GM20431 (cell line): Measurements from ENCODE around the gene RPS17.

Experiments
- in situ Hi-C: fragments of 300-500 bp; cut with MseI, MboI; formaldehyde crosslinking; loops from one replicate; pipeline ENCODE4 v1.15.0; 2020; ENCODE audit warnings: low sequenced_read_pairs; ENCODE audit not compliant: unreplicated experiment

The RPS17 gene

DNA sequence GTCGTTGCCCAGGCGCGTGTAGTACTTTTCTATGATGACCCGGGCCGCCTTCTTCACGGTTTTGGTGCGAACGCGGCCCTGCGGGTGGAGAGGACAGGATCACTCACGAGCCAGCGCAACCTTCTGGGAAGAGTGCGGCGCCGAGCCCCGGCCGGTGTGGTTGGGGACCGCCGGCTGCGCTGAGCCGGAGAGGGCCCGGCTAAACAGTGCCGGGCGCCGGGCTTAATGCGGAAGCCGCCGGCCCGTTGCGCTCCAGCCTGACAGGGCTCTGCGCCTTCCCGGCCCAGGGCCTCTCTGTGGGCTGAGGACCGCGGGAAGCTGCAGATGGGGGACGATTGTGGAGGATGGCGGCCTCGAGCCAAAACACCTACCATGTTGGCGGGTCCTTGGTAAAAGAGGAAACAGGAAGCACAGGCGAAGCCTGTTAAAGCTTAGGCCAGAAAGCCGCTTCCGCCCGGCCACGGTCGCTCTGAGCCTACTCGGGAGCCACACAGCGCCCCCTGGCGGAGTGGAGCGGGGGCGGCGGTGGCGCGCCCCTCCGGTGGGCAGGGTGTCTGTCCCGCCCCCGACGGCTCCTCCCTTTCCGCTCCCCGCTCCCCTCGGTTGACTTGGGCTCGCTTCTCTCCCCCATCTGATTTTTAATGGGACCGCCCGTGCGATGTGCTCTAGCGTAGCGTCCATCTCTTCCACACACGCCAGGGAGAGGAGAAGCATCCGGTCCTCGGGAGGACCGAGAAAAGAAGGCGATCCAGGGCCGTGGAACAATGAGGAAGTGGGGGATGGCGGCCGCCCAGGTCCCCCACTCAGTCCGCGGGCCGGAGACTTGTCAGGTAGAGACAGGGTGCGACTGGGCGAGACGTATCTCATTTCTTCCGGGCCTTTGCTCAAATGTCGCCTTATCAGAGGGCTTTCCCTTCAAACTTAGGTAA, at the start of gene RPS17:
Gene RPS17 (minus strand): TSS at position 403 of the 929 bp plus-strand sequence. CDS start 29 bp downstream, at position 374.
- in situ Hi-C loops: loop anchor here (25.0 kb wide), 1 partner anchor 447 kb away; the partner anchor contains the start of gene RAMAC

DNA sequence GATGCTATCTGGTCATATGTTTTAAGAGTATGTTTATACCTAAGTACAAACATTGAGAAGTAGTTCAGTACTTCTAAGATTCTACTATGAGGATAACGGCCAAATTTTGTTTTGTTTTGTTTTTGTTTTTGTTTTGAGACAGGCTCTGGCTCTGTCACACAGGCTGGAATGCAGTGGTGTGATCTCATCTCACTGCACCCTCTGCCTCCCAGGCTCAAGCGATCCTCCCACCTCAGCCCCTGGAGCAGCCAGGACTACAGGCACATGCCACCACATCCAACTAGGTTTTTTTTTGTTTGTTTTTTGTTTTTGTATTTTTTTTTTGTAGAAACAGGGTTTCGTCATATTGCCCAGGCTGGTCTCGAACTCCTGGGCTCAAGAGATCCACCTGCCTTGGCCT, 47.5 kb upstream of the RPS17 start:
- in situ Hi-C loops: no loop called here

DNA sequence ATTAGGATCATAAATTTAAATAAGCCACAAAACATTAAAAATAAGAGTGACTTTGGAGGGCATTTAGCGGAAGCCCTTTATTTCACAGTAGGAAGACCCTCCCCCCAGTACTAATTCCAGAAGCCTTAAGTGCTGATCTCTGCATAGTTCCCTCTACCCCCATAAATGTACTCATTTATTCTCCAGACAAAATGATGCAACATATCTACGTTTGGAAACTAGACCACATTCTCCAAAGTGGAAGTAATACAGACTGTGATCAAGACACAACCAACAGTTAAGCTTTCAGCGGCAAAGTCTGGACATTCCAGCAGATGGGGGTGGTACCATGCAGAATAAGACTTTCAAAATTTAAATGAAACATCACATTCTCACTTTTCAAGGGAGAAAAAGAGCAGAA, 44.8 kb upstream of the RPS17 start:
- in situ Hi-C loops: no loop called here

DNA sequence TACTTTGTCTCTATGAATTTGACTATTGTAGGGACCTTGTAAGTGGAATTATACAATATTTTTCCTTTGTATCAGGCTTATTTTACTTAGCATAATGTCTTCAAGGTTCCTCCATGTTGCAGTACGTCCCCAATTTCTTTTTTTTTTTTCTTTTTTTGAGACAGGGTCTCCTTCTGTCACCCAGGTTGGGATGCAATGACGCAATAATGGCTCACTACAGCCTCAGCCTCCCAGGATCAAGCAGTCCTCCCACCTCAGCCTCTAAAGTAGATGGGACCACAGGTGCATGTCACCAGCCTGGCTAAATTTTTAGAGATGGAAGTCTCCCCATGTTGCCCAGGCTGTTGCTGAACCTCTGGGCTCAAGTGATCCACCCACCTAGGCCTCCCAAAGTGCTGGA, 40.5 kb upstream of the RPS17 start:
- in situ Hi-C loops: no loop called here

DNA sequence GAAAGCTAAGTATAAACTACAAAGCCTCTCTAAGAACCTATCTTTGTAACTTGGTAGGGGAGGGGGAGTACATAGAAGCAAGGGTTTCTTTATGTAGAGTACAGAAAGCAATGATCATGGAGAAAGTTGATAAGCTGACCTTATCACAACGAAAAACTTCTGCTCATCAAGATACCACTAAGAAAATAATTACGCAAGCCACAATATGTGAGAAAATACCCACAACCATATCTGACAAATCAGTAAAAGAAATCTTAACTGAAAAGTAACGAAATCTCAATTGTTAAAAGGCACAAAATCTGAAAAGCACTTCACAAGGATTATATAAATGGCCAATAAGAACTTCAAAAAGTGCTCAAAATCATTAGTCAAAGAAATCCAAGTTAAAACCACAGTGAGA, 35.1 kb upstream of the RPS17 start:
- in situ Hi-C loops: no loop called here

DNA sequence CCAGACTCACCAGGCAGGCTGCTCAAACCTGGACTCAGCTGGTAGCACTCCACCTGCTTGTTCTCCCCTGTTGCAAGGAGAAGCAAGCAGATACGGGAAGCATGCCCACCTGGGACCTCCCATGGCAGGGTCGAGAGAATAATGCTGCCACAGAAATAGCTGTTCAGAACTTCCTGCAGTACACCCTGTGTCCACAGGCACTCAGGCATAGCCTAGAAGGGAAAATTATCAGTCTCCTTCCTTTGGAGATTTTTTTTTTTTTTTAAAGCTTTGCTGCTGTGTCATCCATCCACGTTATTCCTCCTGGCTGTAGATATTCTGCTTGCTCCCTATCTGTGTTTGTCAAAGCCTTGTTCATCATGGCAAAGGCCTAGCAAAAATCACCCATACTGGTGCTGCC, 32.7 kb upstream of the RPS17 start:
- in situ Hi-C loops: no loop called here

DNA sequence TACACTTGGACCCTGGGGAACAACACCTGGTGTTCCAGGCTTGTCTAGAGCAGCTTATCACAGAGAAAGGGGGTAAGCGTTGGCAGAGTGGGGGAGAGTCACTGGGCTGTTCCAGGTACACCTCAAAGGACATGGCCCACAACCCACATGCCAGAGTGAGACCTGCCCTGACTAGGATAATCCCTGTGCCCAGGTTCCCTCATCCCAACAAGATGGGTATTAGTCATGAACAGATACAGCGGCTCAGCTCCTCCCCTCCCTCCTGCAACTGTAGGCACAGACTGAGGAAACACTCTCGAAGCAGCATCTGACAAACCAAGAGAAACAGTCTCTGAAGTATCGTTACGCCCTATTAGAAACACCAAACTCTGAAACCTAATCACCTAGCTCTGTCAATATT, 32.1 kb upstream of the RPS17 start:
- in situ Hi-C loops: no loop called here

DNA sequence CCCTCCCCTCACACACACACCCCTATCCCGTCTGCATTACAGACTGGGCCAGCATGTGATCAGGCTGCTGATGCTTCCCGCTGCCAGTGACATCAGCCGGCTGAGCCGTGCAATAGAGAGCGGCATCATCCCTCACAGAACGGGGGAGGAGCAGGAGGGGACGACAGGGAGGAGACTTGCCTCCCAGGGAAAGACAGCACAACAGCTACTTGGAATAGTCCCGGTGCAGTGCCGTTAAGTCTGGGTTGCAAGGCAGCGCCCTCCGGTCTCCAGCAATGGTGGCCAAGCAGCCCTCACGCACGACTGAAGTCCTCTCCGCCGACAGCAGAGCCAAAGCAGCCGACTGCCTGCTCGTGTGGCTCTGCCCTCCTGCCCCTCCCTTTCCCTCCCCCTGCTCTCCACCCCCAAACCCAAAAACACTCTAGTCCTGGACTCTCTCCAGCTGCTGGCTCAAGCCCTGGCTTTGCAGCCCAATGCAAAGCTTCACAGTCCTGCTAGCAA, 31.5 kb upstream of the RPS17 start:
- in situ Hi-C loops: no loop called here

DNA sequence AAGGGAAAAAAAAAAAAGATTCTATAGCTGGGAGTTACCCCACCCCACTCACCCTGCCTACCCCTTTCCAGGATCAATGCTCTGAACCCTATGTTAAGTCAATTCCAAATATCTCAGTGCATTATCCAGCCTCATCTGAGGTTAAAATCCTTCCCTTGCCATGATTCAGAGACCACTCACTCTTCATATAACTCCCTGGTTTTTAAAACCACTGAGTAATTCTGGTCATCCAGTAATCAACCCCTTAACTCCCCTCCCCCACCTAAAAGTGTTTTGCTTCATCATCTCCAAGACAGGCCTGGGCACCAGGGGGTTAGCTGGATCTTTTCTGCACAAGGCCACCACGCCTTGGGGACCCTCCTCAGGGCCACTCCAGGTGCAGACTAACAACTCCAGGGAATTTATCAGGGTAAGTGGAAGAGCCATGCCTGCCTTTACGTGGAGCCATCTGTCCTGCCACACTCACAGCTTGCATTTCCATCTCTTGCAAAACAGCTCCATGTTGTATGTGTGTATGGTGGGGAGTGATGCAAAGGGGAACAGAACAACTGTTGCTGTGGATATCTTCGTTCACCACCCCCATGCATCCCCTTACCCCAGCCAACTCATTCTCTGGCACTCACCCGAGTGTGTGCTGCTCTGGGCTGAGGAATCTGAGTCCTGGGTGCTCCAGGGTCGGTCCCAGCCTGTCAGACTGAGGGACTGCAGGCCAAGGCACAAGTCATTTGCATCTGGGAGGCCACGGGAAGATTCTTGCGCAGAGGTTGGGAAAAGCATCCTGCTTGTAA, 30.7 kb upstream of the RPS17 start:
- in situ Hi-C loops: no loop called here

DNA sequence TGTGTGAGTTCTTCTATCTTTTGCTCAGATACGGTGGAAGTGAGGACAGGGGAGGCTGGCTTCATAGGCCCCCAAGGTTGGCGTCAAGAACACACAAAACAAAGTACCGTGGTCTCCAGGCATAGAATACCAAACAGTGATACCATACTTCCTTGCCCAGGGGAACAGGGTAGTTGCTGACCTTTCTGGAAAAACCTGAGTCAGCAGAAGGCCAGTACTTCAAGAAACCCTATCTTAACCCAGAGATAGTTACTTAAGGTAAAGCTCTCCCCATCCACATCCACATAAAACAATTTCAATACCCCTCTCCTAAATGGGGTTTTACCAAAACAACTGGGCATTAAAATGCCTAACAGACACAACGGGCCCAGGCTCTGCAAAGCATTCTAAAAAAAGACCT, 29.6 kb upstream of the RPS17 start:
- in situ Hi-C loops: no loop called here

DNA sequence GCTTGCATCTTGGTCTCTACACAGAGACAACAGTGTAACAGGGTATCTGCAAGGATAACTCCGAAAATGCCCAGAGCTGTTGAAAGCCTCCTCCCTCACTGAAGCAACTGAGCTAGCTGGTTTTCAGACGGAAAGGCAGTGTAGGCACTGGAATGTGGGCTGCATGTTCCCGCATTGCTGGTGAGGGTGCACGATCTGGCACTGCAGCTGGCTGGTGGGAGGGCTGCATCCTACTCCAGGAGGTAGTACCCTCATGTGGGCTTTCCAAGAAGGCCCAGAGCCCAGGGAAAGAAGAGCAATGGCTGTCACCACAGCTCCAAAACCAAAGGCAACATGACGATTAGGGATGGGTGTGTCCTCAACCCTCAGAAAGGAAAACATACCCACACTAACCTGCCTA, 28.7 kb upstream of the RPS17 start:
- in situ Hi-C loops: no loop called here

DNA sequence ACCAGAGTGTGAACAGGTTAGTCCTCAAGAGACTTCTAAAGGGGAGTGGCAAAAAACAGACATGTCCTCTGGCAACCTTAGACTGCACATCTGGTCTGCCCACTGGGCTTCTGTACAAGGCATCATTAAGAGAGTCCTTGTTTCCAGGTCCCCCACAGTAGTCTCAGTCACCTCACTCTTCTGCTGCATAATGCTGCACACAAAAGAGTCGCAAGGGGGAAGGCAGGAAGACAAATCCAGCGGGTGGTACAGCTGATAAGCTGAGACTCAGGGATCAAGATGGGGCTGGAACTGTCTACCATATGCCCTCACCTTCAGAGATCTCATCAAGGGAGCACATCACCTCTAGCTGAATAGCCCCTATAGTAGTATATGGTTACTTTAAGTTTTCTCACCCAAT, 27.4 kb upstream of the RPS17 start:
- in situ Hi-C loops: no loop called here

DNA sequence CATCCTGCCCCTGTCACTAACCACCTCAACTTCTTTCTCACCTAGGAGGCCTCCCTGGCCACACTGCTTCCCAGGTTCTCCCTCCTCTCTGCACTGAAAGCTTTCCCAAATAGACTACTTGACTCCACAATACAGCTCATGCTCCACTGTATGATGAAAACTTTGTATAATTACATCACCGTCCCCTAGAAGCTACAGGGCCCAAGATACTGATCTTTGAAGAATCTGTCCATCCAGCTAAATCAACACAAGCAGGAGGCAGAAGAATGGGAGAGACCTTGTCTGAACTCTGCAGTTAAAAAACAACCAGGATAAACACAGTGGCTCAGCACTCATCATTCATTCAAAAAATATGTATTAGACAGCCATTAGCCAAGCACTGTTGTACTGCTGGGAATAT, 26.4 kb upstream of the RPS17 start:
- in situ Hi-C loops: no loop called here

DNA sequence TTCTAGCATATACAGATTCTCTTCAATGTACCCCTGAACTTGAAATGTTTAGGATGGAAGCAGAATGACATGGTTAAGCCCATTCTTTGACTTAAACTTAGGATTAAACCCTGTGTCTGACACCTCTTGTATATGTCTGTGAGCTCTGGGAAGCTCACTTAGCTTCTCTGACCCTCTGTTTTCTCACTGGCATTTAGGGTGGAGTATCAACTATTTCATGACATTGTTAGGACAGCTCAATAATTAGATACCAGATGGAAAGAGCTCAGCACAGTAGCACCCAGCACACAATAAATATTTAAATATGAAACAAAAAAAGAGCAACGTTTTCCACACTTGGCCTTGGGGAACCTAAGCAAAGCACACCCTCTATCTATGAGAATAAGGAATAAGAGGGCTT, 18.2 kb upstream of the RPS17 start:
- in situ Hi-C loops: no loop called here

DNA sequence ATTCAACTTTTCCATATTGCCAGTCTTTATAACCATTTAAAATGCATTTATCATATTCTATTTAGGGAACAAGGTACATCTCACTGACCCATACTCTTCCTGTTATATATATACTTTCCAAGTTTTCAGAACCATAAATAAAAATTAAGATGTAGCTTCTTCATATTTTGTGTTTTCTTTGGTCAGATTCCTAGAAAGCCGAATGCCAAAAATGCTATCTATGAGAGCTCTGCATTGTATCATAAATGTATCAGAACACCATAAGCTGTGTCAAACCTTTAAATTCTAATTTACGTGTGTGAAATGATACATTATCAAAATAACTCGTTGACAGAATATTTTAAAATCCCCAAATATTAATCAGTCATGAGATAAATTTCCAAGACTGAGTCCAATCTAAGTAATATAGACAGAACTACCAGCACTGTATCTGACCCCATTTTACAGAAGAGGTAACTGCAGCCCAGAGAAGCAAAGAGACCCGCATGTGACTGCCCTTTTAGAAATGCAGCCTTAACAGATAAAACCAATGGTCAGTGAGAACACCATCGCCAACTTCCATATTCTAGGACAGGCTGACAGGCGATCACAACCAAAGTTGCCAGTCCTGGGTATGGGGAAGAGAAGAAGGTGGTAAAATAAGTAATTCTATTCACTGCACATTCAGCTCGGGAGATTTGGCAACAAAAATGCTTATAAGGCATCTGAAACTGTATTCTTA, 16.2 kb upstream of the RPS17 start:
- in situ Hi-C loops: no loop called here

DNA sequence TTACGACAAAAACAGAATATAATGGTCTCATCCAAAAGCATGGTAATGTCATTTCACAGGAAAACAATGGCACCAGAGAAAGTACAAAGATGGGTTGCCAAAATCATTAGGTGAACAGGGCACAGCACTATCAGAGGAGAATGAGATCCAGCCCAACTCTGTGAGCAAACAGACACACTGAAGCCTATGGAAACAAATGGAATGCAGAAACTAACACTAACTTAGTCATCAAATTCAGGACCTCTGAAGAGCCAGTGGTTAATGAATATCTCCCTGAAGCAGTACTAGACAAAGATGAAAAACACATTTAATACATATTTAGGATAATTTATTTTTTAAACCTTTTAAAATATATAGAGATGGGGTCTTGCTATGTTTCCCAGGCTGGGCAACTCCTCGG, 14.6 kb upstream of the RPS17 start:
- in situ Hi-C loops: no loop called here

DNA sequence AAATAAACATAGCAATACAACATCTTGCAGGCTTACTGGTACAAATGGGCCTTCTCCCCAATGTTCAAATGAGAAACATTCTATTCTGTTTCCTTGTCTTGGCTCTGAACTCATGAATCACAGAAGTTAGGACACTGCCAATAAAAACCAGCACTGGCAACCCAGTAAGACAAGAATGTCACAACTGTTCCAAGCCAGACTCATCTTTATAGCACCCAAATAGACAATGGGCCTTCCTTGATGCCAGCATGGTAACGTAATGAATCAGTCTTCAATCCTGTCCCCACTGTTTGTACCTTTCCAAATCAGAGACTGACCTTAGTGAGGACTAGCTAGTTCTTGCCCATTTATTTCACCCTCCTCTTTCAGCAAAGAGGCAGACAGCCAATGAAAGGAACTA, 14.1 kb upstream of the RPS17 start:
- in situ Hi-C loops: no loop called here

DNA sequence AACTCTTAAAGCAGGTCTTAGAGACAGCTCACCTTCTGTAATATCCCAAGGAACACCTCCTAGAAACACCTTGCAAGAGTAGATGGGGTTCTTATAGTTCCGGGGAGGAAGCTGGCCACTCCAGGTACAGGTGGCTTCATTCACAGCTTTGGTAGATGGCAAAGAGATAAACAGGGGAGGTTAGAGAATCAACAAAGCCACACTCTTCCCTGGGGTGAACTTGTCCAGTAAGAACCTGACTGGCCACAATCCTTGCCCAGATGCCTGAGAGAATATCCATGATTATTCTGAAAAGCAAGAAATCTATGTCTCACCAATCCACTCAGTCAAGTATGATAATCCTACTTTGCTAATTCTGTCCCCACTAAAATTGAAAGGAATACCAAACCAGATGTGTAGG, 13.6 kb upstream of the RPS17 start:
- in situ Hi-C loops: no loop called here

DNA sequence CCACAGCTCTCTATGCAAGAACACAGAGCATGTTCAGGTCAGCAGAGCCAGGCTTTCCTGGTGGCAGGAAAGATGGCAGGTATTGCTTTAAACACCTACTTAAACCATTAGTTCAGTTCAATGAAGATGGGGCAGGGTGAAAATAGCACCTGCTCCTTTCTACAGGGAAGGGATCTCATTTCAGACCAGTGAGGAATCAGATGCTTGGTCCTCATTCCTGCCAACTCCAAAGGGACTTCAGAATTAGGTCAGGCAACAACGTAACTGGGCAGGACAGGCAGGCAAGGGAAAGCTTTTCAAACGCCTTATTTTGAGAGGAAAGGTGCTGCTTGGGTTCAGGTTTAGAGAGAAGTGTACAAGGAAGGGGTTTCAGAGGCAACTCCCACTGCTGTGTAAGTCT, 12.6 kb upstream of the RPS17 start:
- in situ Hi-C loops: no loop called here

DNA sequence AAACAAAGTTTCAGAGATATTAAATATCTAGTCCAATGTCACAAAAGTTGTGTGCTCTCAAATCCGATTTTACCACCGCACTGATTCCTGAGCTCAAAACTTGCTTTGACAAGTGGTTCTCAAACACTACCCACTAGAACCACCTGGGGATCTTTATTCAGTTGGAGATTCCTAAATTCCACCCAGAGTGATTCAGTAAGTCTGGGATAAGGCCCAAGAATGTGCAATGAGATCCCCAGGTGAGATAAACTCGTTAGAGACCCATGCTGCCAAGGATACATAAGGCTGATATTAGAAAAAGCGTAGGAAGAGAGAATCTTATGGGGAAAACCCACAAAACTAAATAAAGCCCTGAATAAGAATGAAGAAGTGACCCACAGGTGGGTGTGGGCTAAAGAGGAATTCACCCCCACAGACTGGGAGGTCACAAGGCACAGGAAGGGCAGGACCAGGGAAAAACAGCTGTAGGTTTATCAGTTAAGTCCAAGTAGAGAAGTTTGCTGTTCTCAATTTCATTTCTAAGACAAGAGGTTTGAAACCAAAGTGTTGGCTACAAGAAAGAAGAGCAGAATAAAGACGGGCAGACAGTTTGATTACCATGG, 11.5 kb upstream of the RPS17 start:
- in situ Hi-C loops: no loop called here
